HepG2 (cell line): ENCODE measurements around the gene CPAMD8.

ENCODE experiments used
- GABPA ChIP-seq, 2 experiments: IDR thresholded peaks; 2 replicates each; pipeline ENCODE4 v1.6.1; 2011 to 2016; ENCODE audit warnings: low read depth in 2 of 2, low read length in 1 of 2, missing biosample characterization in 1 of 2, missing genetic modification characterization in 1 of 2
- HNRNPLL ChIP-seq: fragments of 200-400 bp; formaldehyde crosslinking; IDR thresholded peaks from 2 replicates; pipeline ENCODE4 v1.6.1; 2017; ENCODE audit warnings: mild to moderate bottlenecking, low read depth, low read length; ENCODE audit not compliant: poor library complexity, severe bottlenecking
- IRF2 ChIP-seq: IDR thresholded peaks from 2 replicates; pipeline ENCODE4 v1.6.1; 2018; ENCODE audit warnings: missing genetic modification reagents, missing compliant biosample characterization
- POLR2AphosphoS5 ChIP-seq: IDR thresholded peaks from 2 replicates; pipeline ENCODE4 v1.6.1; 2012; ENCODE audit warnings: low read depth, low read length
- SP1 ChIP-seq, 2 experiments: fragments of 450-650 bp in 1 of 2; sonication (generic) in 1 of 2; formaldehyde crosslinking in 1 of 2; IDR thresholded peaks; 2 replicates each; pipeline versions ENCODE4 v1.4.0 to v1.6.1; 2016 to 2020; ENCODE audit warnings: missing genetic modification reagents in 1 of 2
- SRF ChIP-seq: IDR thresholded peaks from 2 replicates; pipeline ENCODE4 v1.6.1; 2011; ENCODE audit warnings: mild to moderate bottlenecking, low read depth, low read length, moderate library complexity
- TF ChIP-seq, protein P1 (sequence below): sonication (generic); formaldehyde crosslinking; IDR thresholded peaks from 2 replicates; pipeline ENCODE4 v1.5.0; 2020; ENCODE audit warnings: mild to moderate bottlenecking, missing genetic modification reagents, moderate library complexity
- TF ChIP-seq, protein P2 (sequence below): sonication (generic); formaldehyde crosslinking; IDR thresholded peaks from 2 replicates; pipeline ENCODE4 v1.5.1; 2020; ENCODE audit warnings: mild to moderate bottlenecking, missing genetic modification reagents, borderline replicate concordance

DNA sequence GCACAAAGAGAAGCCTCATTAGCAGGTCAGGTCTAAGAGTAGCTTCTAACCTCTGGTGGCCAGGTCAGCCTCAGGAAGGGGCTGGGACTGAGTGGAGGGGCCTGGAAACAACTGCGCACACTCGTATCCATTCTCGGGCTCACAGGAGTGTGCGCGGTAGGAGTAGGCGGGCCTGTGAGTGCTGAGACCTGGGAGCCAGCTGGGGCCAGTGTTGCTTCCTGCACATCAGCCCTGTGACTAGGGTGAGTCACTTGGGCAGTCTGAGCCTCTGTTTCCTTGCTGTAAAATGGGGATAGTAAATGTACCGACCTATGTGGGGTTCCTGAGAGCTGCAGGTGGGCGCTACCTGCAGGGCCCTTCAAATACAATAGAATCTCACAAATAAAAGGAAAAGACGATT is 170.5 kb downstream of the CPAMD8 start:
- TF ChIP-seq, protein P1, sequence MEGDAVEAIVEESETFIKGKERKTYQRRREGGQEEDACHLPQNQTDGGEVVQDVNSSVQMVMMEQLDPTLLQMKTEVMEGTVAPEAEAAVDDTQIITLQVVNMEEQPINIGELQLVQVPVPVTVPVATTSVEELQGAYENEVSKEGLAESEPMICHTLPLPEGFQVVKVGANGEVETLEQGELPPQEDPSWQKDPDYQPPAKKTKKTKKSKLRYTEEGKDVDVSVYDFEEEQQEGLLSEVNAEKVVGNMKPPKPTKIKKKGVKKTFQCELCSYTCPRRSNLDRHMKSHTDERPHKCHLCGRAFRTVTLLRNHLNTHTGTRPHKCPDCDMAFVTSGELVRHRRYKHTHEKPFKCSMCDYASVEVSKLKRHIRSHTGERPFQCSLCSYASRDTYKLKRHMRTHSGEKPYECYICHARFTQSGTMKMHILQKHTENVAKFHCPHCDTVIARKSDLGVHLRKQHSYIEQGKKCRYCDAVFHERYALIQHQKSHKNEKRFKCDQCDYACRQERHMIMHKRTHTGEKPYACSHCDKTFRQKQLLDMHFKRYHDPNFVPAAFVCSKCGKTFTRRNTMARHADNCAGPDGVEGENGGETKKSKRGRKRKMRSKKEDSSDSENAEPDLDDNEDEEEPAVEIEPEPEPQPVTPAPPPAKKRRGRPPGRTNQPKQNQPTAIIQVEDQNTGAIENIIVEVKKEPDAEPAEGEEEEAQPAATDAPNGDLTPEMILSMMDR = no peak
- no peak for TF ChIP-seq SP1 (IDR thresholded peaks at IDR 0.05)
- no peak for TF ChIP-seq SP1 (CRISPR knock-in tag; IDR thresholded peaks at IDR 0.05)
- TF ChIP-seq, protein P2, sequence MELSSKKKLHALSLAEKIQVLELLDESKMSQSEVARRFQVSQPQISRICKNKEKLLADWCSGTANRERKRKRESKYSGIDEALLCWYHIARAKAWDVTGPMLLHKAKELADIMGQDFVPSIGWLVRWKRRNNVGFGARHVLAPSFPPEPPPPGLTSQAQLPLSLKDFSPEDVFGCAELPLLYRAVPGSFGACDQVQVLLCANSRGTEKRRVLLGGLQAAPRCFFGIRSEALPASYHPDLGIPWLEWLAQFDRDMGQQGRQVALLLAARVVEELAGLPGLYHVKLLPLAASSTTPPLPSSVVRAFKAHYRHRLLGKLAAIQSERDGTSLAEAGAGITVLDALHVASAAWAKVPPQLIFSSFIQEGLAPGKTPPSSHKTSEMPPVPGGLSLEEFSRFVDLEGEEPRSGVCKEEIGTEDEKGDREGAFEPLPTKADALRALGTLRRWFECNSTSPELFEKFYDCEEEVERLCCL (CRISPR knock-in tag) = no peak
- no peak for TF ChIP-seq SRF
- no peak for TF ChIP-seq POLR2AphosphoS5
- no peak for TF ChIP-seq HNRNPLL
- no peak for TF ChIP-seq GABPA (IDR thresholded peaks at IDR 0.05; ENCODE audit: low read depth, low read length)
- no peak for TF ChIP-seq GABPA (CRISPR knock-in tag; IDR thresholded peaks at IDR 0.05; ENCODE audit: low read depth)
- no peak for TF ChIP-seq IRF2 (CRISPR knock-in tag)
